ENCODE results near the gene DDAH2.

The DDAH2 gene, protein sequence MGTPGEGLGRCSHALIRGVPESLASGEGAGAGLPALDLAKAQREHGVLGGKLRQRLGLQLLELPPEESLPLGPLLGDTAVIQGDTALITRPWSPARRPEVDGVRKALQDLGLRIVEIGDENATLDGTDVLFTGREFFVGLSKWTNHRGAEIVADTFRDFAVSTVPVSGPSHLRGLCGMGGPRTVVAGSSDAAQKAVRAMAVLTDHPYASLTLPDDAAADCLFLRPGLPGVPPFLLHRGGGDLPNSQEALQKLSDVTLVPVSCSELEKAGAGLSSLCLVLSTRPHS

DNA sequence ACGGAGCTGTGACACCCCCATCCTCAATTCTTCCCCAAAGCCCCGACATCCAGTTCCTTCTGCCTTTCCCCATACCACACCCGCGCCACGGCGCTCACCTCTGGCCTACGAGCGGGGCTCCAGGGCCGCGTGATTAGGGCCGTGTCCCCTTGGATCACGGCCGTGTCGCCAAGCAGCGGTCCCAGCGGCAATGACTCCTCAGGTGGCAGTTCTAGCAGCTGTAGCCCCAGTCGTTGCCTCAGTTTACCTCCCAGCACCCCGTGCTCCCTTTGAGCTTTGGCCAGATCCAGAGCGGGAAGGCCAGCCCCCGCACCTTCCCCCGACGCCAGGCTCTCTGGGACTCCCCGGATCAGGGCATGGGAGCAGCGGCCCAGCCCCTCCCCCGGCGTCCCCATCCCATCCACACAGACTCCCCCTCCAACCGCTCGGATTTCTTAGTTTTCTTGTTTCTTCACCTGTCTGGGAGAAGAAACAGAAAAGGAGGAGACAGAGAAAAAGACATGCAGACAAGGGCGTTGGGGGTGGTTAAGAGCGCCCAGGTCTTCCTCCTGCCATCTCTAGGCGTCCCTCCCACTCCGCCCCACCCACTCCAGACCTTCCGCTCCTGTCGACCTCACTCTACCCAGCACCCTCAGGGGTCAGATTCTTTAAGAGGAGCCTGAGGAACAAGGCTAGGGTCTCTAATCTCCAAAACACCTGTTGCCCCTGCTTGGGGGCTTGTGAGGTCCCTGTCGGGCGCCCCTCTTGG is at the start of gene DDAH2:
Gene DDAH2, minus strand, starts transcription at position 533 of the 748 bp plus-strand sequence. Its CDS starts 138 bp downstream, at position 395.
- peak in 1 of 56 donors; percentile 32 for DNase-seq

DNA sequence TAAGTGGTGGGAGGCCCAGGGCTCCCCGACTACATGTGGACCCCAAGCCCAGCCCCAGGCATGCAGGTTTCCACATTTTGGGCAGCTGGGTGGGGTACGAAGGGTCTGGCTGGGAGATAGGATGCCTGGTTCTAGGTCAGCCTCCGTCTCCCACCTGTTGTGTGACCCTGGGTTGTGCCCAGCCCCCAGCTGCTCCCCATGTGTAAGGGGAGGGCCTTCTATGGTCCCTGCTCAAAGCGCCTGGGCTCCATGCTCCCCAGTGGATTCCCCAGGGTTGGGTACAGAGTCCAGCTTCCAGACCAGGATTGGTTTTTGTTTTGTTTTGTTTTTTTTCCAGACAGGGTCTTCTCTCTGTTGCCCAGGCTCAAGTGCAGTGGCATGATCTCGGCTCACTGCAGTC is 49.1 kb upstream of the DDAH2 start:
- no peak for DNase-seq

DNA sequence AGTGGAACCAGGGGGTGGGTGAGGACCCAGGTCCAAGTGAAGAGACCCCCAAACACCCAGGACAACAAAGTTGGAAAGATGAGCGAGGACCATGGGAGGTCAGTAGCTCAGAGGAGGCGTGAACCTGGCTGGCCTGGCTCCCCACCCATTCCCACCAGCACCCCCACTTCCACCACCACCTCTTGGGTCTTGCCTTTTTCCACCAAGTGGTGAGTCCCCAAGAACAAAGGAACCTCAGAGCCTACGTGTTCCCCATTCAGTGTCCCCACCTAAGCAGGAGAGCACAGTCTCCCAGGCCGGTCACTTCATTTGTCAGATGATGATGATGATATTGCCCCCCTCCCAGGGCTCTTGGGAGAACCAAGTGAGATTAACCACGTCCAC is 48.6 kb upstream of the DDAH2 start:
- no peak for DNase-seq

DNA sequence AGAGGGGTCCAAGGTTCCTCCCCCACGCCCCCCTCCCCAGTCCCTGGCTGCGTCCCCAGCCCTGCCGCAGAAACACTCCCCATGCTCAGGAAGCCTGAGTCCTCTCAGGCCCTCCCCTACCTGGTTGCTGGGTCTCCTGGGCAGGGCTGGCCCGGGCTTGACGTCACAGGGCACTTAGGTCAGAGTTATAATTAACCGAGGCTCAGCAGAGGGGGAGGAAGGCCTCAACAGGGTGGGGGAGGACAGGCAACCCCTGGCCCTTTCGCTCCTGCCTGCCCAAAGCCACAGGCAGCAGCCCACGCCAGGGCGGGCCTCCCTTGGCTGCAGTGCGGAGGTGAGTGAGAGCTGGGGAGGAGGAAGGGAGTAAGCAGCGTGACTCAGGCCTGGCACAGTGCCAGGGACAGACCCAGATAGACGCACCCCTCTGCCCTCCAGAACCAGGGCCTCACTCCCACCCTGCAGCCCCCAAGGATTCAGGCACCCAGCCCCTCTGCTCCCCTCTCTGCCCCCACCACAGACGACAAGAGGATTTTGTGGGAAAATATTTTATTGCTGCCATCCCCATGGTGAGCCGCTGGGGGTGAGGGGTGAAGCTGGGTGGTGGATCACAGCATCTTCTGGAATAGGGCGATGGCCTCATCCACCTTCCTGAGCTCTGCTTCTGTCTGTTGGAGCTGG is 48.0 kb upstream of the DDAH2 start, which contains the start of gene VWA7:
Gene VWA7, minus strand, starts transcription at position 340 of the 678 bp plus-strand sequence. CDS start 549 bp downstream, outside the sequence.
- peak in 29 of 56 donors; percentile 6 to 86 (median 32) for DNase-seq

DNA sequence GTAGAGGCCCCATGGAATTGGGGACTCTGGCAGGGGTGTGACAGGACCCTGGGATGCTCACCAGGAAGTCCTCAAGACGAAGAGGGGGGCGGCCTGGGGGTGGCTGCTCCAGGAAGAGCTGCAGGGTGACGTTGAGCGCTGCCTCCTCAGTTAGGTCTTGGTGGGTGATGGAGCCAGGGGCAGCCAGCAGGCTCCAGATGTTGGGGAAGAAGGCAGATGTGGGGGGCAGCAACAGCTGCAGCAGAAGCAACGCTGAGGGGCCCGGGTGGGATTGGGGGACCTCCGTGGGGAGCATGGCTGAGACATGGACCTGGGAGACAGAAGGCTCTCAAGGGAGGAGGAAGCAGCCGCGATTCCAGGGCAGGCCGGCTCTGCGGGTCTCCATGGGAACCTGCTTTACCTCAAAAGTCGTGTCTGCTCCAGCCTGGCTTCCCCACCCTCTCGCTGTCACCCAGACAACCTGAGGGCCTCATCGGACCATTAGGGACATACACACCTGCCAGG is 47.4 kb upstream of the DDAH2 start:
- DNase-seq: peak in 13 of 56 donors; percentile 13 to 81 (median 39)

DNA sequence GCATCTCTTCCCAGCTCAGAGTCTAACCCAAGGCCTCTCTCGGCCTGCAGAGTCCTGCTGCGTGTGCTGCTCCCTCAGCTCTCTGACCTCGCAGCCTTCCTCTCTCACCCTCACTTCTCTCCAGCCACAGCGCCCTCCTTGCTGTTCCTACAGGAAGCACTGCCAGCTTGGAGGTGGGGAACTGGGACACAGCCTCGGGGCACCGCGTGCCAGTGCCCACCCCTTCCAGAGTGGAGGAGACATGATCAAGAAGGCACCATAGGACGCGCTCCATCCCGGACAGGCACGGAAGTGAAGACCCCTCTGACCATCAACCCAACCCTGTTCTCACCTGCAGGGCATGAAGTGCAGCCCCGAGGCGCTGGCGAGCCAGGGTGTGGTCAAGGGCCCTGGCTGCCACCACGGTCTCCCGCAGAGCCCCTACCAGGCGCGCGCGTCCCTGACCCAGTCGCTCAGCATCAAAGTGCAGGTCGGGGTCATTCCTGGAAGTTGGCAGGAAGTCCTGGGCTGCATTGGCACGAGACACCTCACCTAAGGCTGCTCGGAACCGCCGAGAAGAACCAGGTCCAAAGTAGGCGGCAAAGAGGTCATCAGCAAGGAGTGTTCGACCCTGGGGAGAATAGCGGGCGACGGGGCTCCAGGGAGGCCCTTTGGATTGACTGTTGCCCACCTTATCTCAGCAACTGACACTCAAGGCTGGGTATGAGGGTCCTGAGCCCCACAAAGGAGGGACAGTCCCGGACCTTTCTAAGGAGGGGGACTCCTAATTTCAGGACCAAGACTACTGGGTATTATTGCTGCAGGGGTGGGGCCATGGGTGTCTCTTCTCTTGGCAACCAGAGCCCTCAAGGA is 46.8 kb upstream of the DDAH2 start:
- DNase-seq: no peak

DNA sequence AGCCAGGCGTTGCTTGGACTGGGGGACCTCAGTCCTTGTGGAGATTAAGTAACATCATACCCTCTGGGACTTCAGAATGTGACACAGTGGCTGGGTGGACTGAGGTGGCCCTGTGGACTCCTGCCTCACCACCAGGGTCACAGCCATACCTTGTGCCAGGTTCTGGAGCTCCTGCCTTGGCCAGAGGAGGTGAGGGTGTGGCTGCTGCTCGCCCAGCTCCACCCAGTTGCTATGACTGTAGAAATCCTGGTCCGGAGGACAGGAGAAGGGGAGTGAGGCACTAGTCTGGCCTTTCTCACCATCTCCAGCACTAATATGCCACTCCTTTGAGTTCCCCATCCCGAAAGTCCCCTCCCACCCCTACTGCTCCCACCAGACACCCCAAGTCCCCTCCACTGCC is 46.1 kb upstream of the DDAH2 start:
- no peak for DNase-seq

DNA sequence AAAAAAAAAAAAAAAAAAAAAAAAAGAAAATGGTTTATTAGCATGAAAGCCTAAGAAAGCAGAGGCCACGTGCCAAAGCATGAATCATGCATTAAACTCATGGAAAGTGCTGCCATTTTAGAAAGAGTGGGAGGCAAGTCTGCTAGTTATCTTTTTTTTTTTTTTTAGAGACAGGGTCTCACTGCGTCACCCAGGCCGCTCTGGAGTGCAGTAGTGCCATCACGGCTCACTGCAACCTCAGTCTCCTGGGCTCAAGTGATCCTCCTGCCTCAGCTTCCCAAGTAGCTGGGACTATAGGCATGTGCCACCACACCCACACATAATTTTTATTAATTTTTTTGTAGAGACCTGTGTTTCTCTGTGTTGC is 42.9 kb upstream of the DDAH2 start:
- peak in 1 of 56 donors; percentile 24 for DNase-seq

DNA sequence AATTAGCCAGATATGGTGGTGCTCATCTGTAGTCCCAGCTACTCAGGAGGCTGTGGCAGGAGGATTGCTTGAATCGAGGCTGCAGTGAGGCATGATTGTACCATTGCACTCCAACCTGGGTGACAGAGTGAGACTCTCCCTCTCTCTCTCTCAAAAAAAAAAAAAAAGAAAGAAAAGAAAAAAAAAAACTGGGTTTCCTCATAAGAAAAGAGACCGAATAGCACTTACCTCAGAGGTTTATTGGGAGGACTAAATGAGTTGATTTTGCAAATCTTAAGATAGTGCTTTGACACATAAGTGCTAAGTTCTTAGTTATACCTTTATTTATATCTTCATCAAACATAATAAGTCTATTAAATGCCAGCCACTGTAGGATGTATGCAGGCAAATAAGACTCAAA is 41.8 kb upstream of the DDAH2 start:
- no peak for DNase-seq

DNA sequence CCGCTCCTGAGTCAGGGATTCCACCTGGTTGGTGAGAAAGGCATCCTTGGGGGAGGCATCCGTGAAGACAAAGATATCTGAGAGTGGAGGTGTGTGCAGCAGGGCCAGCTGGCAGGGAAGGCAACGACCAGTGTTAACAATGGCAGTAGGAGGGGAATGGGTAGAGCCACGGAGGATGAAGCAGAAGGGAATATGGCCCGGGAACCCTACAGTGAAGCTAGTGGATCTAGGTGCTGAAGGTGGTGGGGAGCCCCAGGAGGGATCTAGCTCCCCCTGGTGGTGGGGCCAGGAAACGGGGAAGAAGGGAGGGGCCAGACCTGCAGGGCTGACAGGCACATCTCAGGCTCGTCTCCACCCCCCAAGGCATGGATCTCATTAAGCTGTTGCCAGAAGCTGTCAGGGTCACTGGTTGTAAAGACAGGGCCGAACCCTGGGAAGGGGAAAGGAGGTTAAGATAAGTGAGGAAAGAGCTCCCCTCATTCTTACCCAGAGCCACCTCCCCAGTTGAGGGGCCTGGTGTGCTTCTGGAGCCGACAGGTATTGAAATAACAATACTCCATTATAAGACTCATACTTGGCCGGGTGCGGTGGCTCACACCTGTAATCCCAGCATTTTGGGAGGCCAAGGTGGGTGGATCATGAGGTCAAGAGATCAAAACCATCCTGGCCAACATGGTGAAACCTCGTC is 40.7 kb upstream of the DDAH2 start:
- peak in 8 of 56 donors; percentile 3 to 40 (median 9) for DNase-seq

DNA sequence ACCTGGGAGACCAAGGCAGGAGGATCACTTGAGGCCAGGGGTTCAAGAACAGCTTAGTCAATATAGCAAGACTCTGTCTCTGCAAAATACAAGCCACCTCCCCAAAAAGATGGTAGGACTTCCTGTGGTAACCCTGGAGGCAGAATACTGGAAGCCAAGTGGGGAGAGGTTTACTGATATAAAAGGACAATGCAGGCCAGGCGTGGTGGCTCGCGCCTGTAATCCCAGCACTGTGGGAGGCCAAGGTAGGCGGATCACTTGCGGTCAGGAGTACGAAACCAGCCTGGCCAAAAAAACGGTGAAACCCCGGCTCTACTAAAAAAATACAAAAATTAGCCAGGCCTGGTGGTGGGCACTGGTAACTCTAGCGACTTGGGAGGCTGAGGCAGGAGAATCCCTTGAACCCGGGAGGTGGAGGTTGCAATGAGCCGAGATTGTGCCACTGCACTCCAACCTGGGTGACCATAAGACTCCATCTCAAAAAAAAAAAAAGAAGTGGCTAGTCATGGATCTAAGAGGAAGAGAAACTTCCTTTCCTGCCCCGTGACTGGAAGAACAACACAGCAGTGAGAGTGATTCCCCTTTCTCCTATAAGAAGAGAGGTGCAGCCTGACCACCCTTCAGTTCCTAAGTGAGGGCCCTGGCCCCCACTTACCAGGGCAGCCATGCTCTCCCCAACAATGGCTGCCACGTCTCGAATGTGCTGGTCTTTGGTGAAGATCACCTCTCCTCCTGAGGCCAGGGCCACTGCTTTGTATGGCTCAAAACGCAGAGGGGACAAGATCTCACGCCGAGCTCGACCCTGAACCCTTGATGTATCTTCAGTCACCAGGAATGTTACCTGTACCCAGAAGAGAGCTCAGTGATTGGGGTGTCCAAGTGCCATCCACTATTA is 39.5 kb upstream of the DDAH2 start:
- peak in 1 of 56 donors; percentile 22 for DNase-seq

DNA sequence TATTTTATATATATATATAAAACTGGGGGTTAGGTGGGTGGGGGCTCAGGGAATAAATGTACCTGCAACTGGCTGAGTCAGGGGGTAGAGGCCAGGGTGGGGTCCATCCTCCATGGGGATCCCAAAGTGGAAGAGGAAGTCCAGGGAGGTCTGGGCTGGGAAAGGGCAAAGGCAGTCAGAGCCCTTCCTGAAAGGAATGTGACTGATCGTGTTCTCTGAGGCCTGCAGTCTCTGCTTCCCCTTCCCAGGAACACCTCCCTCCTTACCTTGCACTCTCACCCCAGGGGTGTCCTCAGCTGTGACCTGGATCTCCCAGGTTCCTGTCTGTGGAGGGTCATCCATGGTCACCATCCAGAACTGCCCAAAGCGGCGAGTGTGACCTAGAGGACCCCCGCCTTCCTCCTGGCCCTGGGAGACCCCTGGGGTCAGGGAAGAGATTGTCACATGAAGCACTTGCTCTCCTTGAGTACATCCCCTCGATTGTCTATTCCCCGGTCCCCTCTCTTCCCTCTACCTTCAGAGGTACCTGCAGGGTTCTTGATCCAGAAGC is 38.1 kb upstream of the DDAH2 start:
- DNase-seq: no peak

DNA sequence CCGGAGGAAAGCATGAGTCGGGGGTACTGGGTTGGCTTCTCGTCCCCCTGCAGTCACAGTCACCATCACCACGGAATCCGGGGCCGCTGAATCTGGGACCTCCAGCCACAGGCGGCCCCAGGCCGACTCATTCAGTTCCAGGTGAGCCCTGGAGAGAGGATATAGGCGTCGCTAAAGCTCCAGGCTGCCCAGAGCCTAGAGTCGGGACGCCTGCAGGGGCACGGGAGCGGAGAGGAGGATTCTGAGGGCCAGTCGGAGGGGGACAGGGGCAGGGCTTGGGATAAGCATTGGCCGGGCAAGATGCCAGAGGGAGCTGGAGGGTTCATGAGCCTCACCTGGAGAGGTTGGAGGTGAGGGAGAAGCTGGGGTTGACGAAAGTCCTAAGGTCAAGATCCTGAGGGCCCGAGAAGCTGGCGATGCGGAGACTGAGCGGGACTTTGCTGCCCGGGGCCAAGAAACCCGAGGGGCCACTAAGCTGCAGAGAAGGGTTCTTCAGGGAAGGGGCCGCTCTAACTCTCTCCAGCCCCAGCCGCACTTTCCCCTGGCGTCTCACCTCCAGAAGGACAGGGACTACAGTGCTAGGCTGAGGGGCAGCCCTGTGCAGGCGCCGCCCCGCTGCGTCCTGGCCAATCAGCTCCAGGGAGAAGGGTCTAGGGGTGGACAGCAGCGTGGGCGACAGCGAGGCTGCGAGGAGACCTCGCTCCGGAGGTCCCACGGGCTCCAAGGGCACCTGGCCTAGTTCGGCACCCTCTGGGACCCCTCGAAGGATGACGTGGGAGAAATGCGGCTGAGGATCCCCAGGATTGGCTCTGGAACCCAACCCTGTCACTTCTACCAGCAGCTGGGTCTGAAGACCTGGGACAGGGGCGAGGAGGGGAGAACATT is 37.1 kb upstream of the DDAH2 start:
- no peak for DNase-seq

DNA sequence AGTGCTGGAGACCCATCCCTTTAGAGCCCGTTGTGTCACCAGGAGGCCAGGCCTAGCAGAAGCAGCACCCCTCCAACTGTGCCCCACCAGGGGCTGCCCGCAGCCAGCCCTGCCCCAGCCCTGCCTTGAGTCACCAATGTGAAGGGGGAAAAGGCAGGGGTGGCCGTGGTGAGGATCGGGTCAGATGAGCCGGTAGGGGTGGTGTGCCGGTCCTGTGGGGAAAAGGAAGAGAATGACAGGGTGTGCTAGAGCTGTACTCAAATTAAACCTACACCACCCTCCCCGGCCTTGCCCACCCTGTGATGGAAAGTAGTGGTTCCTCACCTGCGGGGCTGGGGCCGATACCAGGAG is 36.4 kb upstream of the DDAH2 start:
- DNase-seq: no peak

DNA sequence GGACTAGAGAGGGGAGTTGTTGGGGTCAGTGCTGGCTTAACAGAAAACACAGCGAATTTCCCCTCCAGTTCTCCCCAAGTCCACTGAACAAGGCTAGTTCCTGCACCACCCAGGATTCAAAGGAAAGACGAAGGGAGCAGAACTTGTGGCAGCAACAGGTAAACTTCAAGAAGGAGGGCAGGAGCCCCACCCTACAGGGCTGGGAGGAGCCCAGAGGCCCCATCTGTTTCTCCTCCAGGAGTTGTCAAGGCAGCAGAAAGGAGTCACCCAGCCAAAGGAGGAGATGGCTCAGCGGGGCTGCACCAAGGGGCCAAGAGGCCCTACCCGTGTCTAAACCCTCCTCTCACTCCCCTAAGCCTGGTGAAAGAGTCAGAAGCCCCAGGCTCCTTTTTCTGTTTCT is 35.1 kb upstream of the DDAH2 start:
- no peak for DNase-seq

DNA sequence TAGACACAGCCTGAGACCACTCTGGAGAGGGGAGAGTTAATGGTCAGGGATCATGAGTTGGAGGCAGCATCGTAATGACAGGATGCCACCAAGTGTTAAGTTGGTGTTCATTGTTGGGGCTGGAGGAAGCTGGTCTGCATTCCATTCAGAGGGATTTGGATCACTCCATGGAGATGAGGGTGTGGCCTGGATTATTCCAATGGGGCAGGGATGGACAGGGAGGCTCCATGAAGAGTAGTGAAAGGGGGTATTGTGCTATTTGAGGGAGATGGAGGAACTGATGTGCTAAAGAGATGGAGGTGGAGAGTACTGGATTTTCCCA is 34.5 kb upstream of the DDAH2 start:
- DNase-seq: peak in 1 of 56 donors; percentile 14

DNA sequence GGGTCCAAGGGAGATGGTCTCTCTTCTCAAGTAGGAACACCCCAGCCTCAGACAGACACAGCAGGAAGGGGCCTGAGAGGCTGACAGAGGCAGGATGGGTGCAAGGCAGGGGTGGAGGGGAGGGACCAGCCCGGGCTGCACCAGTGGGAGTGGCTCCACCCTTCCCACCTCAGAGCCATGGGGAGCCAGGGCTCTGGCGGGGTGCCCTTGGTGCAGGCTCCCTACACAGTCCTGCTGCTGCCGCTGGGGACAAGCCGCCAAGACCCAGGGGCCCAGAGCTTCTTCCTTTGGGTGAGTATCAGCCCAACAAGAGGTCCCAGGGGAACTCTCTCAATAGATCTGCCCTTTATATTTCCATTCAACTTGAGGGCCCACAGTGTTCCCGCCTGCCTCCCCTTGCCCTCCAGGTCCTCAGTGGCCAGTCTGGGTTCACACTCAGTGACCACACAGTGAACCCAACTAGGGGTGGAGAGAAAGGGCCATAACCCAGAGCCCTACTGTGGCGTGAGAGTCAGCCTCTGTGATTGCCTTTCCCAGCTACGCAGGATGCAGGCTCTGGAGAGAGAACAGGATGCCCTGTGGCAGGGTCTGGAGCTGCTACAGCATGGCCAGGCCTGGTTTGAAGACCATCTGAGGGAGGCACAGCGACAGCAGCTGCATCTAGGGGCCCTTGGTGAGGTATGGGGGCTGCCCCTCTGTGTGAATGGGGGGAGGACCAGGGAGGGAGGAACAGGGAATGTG is 33.9 kb upstream of the DDAH2 start:
- DNase-seq: no peak

DNA sequence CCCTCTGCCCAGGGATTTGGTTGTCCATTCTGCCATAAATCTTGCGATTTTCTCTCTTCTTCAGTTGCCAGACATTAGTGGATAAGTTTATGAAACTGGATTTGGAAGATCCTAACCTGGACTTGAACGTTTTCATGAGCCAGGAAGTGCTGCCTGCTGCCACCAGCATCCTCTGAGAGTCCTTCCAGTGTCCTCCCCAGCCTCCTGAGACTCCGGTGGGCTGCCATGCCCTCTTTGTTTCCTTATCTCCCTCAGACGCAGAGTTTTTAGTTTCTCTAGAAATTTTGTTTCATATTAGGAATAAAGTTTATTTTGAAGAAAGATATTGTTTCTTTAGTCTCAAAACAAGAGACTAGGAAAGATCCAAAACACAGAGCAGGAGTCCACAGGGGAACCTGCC is 33.3 kb upstream of the DDAH2 start, which contains the start of gene SAPCD1:
Gene SAPCD1, plus strand, starts transcription at position 301 of the 400 bp plus-strand sequence. CDS start 399 bp downstream, outside the sequence.
- DNase-seq: no peak

Measured in nucleus accumbens (tissue), 56 donors.